GM13977 (cell line): ENCODE results near the gene PAX2.
"Not testable (repeated sequence)": the region's sequence is repeated elsewhere in the genome, so short reads cannot be mapped to it uniquely, and the experiment has no call there.

Experiments used
- DNase-seq: peaks from one replicate; pipeline ENCODE4 v3.0.0; 2012; ENCODE audit warnings: low spot score
- in situ Hi-C: fragments of 300-500 bp; cut with MboI; formaldehyde crosslinking; loops from one replicate; pipeline ENCODE4 v1.12.0; 2022; ENCODE audit warnings: low sequenced_read_pairs, low pct_unique_long_range_greater_than_20kb, mixed read lengths, inconsistent platforms; ENCODE audit not compliant: unreplicated experiment
- TF ChIP-seq, protein P1 (sequence below): IDR thresholded peaks from 2 replicates; pipeline ENCODE4 v1.5.1; 2012; ENCODE audit warnings: mild to moderate bottlenecking, control low read depth; ENCODE audit not compliant: insufficient read depth; ENCODE audit errors: extremely low read depth, missing control alignments

The PAX2 gene

DNA sequence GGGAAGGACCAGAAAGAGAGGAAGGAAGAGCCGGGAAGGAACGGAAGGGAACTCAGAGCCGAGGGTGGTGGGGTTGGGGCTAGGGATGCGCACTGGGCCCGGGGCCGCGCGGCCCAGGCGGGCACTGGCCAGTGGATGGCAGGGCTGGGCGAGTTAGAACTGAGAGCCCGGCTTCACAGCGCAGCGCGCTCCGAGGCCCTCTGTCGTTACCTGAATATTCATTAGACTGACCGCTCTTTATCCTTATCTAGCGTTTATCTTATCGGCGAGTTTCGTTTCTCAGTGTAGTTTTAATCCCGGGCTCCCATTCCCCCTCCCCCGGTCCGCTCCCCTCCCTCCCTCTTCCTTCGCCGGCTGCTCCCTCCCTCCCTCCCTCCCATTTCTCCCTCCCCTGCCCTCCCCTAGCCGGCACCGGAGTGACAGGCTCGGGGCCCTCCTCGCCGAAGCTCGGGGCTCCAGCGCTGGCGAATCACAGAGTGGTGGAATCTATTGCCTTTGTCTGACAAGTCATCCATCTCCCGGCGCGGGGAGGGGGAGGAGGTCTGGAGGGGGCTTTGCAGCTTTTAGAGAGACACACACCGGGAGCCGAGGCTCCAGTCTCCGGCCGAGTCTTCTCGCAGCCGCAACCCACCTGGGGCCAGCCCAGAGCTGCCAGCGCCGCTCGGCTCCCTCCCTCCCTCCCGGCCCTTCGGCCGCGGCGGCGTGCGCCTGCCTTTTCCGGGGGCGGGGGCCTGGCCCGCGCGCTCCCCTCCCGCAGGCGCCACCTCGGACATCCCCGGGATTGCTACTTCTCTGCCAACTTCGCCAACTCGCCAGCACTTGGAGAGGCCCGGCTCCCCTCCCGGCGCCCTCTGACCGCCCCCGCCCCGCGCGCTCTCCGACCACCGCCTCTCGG lies at the start of gene PAX2:
TSS of gene PAX2 (plus strand) at position 596 of the 895 bp plus-strand sequence. CDS start 679 bp downstream, outside the sequence.
- in situ Hi-C loops = loop anchor here (25.0 kb wide), 1 partner anchor 392 kb away; the partner anchor contains the start of gene TLX1
- DNase-seq = peak; percentile 56
- TF ChIP-seq, protein P1, sequence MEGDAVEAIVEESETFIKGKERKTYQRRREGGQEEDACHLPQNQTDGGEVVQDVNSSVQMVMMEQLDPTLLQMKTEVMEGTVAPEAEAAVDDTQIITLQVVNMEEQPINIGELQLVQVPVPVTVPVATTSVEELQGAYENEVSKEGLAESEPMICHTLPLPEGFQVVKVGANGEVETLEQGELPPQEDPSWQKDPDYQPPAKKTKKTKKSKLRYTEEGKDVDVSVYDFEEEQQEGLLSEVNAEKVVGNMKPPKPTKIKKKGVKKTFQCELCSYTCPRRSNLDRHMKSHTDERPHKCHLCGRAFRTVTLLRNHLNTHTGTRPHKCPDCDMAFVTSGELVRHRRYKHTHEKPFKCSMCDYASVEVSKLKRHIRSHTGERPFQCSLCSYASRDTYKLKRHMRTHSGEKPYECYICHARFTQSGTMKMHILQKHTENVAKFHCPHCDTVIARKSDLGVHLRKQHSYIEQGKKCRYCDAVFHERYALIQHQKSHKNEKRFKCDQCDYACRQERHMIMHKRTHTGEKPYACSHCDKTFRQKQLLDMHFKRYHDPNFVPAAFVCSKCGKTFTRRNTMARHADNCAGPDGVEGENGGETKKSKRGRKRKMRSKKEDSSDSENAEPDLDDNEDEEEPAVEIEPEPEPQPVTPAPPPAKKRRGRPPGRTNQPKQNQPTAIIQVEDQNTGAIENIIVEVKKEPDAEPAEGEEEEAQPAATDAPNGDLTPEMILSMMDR = no peak

DNA sequence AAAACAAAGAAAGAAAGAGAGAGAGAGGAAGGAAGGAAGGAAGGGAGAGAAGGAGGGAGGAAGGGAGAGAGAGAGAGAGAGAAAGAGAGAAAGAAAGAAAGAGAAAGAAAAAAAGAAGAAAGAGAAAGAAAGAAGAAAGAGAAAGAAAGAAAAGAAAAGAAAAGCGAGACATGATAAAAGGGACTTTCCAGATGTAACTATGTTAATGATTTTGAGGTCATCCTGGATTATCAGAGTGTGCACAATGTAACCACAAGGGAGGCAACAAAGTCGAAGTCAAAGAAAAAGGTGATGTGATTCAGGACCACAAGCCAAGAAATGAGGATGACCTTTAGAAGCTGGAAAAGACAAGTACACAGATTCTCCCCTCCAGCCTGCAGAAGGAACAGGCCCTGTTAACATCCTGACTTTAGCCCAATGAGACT lies 48.9 kb upstream of the PAX2 start:
- peak; percentile 47 for DNase-seq
- in situ Hi-C loops = no loop called here
- TF ChIP-seq, protein P1 = no peak

DNA sequence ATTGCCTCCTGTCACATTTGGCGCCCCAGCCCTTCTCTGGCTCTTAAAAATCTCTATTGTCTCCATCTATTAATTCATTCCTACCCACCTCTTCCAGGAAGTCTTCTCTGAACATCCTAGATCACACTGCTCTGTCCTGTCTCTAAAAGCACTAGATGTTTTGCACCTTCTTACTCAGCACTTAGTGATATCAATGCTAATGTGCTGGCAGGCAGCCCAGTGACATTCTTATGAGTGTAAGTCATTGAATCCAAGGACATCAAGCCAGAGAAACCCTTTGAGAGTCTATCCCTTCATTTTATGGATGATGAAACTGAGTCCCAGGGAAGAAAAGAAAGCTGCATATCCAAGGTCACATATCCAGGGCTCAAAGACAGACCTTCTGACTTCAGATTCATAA lies 48.3 kb upstream of the PAX2 start:
- TF ChIP-seq, protein P1 = no peak
- in situ Hi-C loops = no loop called here
- DNase-seq = no peak

DNA sequence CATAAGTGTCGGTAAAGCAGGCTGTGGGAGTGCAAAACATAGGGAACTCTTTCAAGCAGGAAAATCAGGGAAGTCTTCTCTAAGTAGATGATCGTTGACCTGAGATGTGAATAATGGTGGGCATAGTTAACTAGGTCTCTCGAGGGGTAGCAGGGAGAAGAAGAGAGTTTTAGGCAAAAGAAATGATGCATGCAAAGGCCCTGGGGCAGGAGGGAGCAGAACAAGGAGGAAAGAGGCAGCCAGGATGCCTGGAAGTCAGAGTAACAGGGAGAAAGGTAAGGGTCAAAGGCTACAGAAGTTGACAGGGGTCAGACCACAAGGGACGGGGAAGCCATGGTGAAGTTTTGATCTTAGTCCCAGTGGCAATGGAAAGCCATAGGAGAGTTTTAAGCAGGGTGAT lies 47.8 kb upstream of the PAX2 start:
- DNase-seq = no peak
- TF ChIP-seq, protein P1 = no peak
- in situ Hi-C loops = no loop called here

DNA sequence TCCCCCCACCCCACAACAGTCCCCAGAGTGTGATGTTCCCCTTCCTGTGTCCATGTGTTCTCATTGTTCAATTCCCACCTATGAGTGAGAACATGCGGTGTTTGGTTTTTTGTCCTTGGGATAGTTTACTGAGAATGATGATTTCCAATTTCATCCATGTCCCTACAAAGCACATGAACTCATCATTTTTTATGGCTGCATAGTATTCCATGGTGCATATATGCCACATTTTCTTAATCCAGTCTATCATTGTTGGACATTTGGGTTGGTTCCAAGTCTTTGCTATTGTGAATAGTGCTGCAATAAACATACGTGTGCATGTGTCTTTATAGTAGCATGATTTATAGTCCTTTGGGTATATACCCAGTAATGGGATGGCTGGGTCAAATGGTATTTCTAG lies 43.7 kb upstream of the PAX2 start:
- in situ Hi-C loops, DNase-seq: not testable (repeated sequence)

DNA sequence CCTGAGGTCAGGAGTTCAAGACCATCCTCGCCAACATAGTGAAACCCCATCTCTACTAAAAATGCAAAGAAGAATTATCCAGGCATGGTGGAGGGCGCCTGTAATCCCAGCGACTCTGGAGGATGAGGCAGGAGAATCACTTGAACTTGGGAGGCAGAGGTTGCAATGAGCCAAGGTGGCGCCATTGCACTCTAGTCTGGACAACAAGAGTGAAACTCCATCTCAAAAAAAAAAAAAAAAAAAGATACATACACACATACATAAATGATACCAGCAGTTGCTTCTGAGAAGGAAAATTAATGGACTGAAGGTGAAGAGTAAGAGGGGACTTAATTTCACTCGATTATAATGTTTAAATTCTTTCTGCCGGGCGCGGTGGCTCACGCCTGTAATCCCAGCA lies 40.2 kb upstream of the PAX2 start:
- in situ Hi-C loops = no loop called here
- TF ChIP-seq, protein P1 = no peak
- no peak for DNase-seq

DNA sequence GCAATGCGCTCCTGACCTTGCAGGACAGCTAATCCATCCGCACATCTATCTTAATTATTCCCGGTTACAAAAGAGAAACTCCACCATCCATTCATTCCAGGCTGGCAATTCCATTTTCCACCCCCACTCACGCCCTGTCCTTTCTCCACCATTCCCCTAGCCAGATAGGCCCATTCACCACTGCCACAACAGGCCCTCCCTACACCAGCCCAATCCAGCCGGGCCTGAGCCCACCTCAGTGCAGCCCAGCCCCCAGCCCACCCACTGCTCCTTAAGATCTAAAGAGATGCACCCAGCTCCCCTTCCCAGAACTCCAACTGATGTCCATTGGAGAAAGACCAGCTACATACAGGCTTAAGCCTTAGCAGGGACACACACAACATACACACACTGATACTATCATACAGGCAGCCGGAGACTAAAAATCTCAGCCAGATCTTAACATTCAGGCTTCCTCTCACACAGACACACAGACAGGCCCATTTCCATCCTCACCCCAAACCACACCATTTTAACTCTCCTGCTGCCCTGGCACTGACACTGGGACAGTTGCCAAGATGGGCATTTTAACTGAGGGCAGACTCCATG lies 38.0 kb upstream of the PAX2 start:
- in situ Hi-C loops = no loop called here
- no peak for DNase-seq
- TF ChIP-seq, protein P1 = no peak
